Measurements from ENCODE around the gene TFR2.

GRCh38 chr7:100595188-100595587 is 46.2 kb downstream of the TFR2 start:
- TF ChIP-seq ZNF274 (IDR thresholded peaks at IDR 0.05; ENCODE audit: low read depth, low read length) = no peak
- no peak for TF ChIP-seq YY1 (IDR thresholded peaks at IDR 0.05; ENCODE audit: insufficient read depth, insufficient read length)
- TF ChIP-seq SUZ12 (IDR thresholded peaks at IDR 0.05; ENCODE audit: extremely low read depth, insufficient read depth, insufficient read length) = no peak
